Panc1 (cell line): ENCODE measurements around the gene ARHGEF28. TPM values are rescaled to one million over a fixed set of nuclear protein-coding genes. Genes with fewer than 3 reads are reported as not detected.

ENCODE experiments used
- ATAC-seq: fragments of 200-7000 bp; cut with Tn5 transposase; 2 replicates; pipeline ENCODE4 v1.9.1; 2020; ENCODE audit warnings: mild to moderate bottlenecking, moderate library complexity
- BruUV-seq: library from RNA; stranded (reverse); fragments of 400-500 nt; replicated peaks from 2 replicates; lab custom pipeline; 2021; lab: Mats Ljungman, UMichigan
- CTCF ChIA-PET: fragments of 300-600 bp; sonication (Branson Sonifier 250); formaldehyde crosslinking; loops from one replicate; lab custom pipeline; 2022; ENCODE audit warnings: antibody characterized with exemption; lab: Charles Lee
- POLR2A ChIA-PET: fragments of 300-600 bp; sonication (Branson Sonifier 250); formaldehyde crosslinking; loops from one replicate; lab custom pipeline; 2022; ENCODE audit warnings: antibody characterized with exemption; lab: Charles Lee
- DNase-seq: peaks from one replicate; pipeline ENCODE4 v3.0.0-alpha.2; 2010; ENCODE audit warnings: low read depth, low spot score
- H3K27ac ChIP-seq: 2 replicates; pipeline ENCODE4 v1.5.1; 2011; ENCODE audit warnings: mild to moderate bottlenecking, low read length, inconsistent platforms
- H3K27me3 ChIP-seq: fragments of 200-500 bp; sonication (Bioruptor generic); 2 replicates; pipeline ENCODE4 v1.6.0; 2014; ENCODE audit warnings: low read length, inconsistent platforms; ENCODE audit not compliant: control insufficient read depth, insufficient read depth
- H3K36me3 ChIP-seq: fragments of 200-500 bp; sonication (Bioruptor generic); 2 replicates; pipeline ENCODE4 v1.5.1; 2014; ENCODE audit warnings: inconsistent platforms, mild to moderate bottlenecking, low read length, moderate library complexity; ENCODE audit not compliant: control insufficient read depth, insufficient read depth
- H3K4me1 ChIP-seq: 2 replicates; pipeline ENCODE4 v1.5.1; 2011; ENCODE audit warnings: inconsistent platforms, mild to moderate bottlenecking, low read length, moderate library complexity; ENCODE audit not compliant: control insufficient read depth, insufficient read depth
- H3K4me3 ChIP-seq, 2 experiments: 2 replicates each; pipeline ENCODE4 v1.5.1; 2011 to 2012; ENCODE audit warnings: low read depth in 2 of 2, low read length in 2 of 2, mild to moderate bottlenecking in 2 of 2, inconsistent platforms in 1 of 2, moderate library complexity in 1 of 2
- H3K9me3 ChIP-seq: fragments of 200-500 bp; sonication (Bioruptor generic); 2 replicates; pipeline ENCODE4 v1.5.1; 2014; ENCODE audit warnings: low read depth, mild to moderate bottlenecking, inconsistent platforms, low read length, moderate library complexity; ENCODE audit not compliant: control insufficient read depth, insufficient read depth
- CTCF ChIP-seq: fragments of 450-650 bp; IDR thresholded peaks from 2 replicates; pipeline ENCODE4 v1.5.1; 2017; ENCODE audit warnings: mild to moderate bottlenecking
- POLR2AphosphoS5 ChIP-seq: IDR thresholded peaks from 2 replicates; pipeline ENCODE4 v1.6.1; 2012; ENCODE audit warnings: mild to moderate bottlenecking, low read depth, low read length, moderate library complexity
- REST ChIP-seq, 2 experiments: IDR thresholded peaks; 2 replicates each; pipeline ENCODE4 v1.6.1; 2011 to 2012; ENCODE audit warnings: low read depth in 2 of 2, control low read depth in 1 of 2, low read length in 1 of 2, mild to moderate bottlenecking in 1 of 2, moderate library complexity in 1 of 2; ENCODE audit not compliant: insufficient read depth in 1 of 2
- SIN3A ChIP-seq: IDR thresholded peaks from 2 replicates; pipeline ENCODE4 v1.6.1; 2012; ENCODE audit warnings: low read depth, mild to moderate bottlenecking, low read length, moderate library complexity, borderline replicate concordance; ENCODE audit not compliant: insufficient read depth
- TCF7L2 ChIP-seq: IDR thresholded peaks from 2 replicates; pipeline ENCODE4 v1.6.1; 2011; ENCODE audit warnings: mild to moderate bottlenecking, low read depth, low read length, inconsistent platforms
- in situ Hi-C: cut with HindIII; loops from 2 replicates; pipeline ENCODE4 v1.10.0; 2016; ENCODE audit warnings: low sequenced_read_pairs, low pct_unique_long_range_greater_than_20kb
- intact Hi-C: fragments of 100-400 bp; cut with micrococcal nuclease; formaldehyde crosslinking; loops from one replicate; pipeline ENCODE4 v1.10.0; 2022; ENCODE audit not compliant: unreplicated experiment
- total RNA-seq: library from RNA; stranded (reverse); gene quantifications from one replicate; pipeline ENCODE4 v1.2.1, GENCODE V29; 2021; ENCODE audit not compliant: unreplicated experiment

The ARHGEF28 gene
- total RNA-seq, 1 experiment from 2014 or later, result 34.8 TPM

DNA sequence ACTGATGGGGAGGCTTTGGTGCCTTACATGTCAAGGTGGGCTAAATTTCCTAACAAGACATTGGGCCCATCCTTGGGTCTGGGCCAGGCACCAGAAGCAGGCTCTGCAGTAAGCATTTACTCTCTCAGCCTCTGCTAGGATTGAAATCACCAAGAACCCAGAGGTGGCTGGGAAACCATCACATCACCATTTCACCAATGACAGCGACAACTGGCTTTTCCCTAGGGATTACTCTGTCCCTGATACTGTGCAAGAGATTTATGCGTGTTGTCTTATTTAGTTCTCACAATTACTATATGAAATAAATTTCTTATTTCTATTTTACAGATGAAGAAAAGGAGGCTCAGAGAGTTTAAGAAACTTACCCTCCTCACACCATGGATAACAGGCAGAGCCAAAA, 342.2 kb downstream of the ARHGEF28 start:
- ATAC-seq, result no peak
- intact Hi-C loops (no loop called here), in situ Hi-C loops (no loop called here)
- POLR2A ChIA-PET, result no interaction called here
- no peak overlapping the region for H3K27ac ChIP-seq
- H3K9me3 ChIP-seq, result no peaks in the 10 kb centered on the region
- CTCF ChIA-PET, result no interaction called here
- TF ChIP-seq CTCF (no peak), TCF7L2 (no peak), REST (IDR thresholded peaks at IDR 0.05; ENCODE audit: insufficient read depth in 1 of 2, low read depth in 2 of 2, low read length in 1 of 2) (no peak), POLR2AphosphoS5 (no peak), SIN3A (no peak)
- H3K4me3 ChIP-seq, result no peak overlapping the region
- H3K4me1 ChIP-seq, result no peaks in the 10 kb centered on the region
- DNase-seq, result no peak
- H3K27me3 ChIP-seq, result no peaks in the 10 kb centered on the region
- no peaks in the 10 kb centered on the region for H3K36me3 ChIP-seq
- no TSS peak for BruUV-seq

DNA sequence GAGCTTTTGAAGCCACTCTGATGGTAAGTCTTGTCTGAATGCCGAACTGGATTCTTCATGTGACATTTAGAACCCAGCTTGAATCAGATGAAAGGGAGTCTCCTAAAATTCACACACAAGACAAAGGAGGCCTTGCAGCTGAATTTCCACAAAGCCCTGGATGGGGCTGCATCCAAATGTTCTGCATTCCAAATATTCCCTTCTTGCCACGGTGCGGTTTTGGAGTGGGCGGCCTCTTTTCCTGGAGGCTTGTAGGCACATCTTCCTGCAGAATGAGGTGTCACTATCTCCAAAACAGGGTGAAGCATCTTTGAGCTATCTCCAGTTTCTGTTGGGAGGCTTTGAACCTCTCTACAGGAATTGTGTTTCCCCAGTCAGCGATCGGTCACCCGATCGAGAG, 342.7 kb downstream of the ARHGEF28 start:
- H3K27me3 ChIP-seq, result no peaks in the 10 kb centered on the region
- in situ Hi-C loops, result no loop called here
- DNase-seq (no peak), ATAC-seq (no peak)
- H3K36me3 ChIP-seq, result no peaks in the 10 kb centered on the region
- no peak overlapping the region for H3K27ac ChIP-seq
- ChIA-PET POLR2A (no interaction called here), CTCF (no interaction called here)
- intact Hi-C loops, result no loop called here
- BruUV-seq, result no TSS peak
- no peak overlapping the region for H3K4me3 ChIP-seq
- no peak for TF ChIP-seq REST (IDR thresholded peaks at IDR 0.05; ENCODE audit: insufficient read depth in 1 of 2, low read depth in 2 of 2, low read length in 1 of 2)
- no peak for TF ChIP-seq CTCF
- no peak for TF ChIP-seq POLR2AphosphoS5
- TF ChIP-seq TCF7L2, result no peak
- TF ChIP-seq SIN3A, result no peak
- no peaks in the 10 kb centered on the region for H3K9me3 ChIP-seq
- H3K4me1 ChIP-seq, result no peaks in the 10 kb centered on the region
